H1 (cell line): ENCODE results near the gene DPT. TPM values are rescaled to one million over a fixed set of nuclear protein-coding genes. Genes with fewer than 3 reads are reported as not detected.

ENCODE experiments used
- CTCF ChIA-PET: fragments of 300-600 bp; sonication (Branson Sonifier 250); formaldehyde crosslinking; loops from one replicate; lab custom pipeline; 2021; ENCODE audit not compliant: partially characterized antibody; lab: Charles Lee
- POLR2A ChIA-PET: fragments of 300-600 bp; sonication (Branson Sonifier 250); formaldehyde crosslinking; loops from one replicate; lab custom pipeline; 2021; ENCODE audit warnings: inconsistent platforms; ENCODE audit not compliant: partially characterized antibody; lab: Charles Lee
- DNase-seq, 2 experiments: peaks; one replicate each; pipeline versions ENCODE4 v3.0.0 to v3.0.0-alpha.2; 2010 to 2022; ENCODE audit warnings: low spot score in 2 of 2, low read depth in 1 of 2, mixed read lengths in 1 of 2
- FAIRE-seq: peaks from 2 replicates; lab custom pipeline; 2011; peaks lifted over from hg19 to GRCh38; lab: Jason Lieb, UNC
- H2AFZ ChIP-seq: 2 replicates; pipeline ENCODE4 v1.8.1; 2012; ENCODE audit warnings: low read length, inconsistent platforms
- H2AK5ac ChIP-seq: 2 replicates; pipeline ENCODE4 v1.6.1; 2013; ENCODE audit warnings: low read depth, low read length
- H2BK120ac ChIP-seq: replicated peaks from 2 replicates; pipeline ENCODE3; 2013; ENCODE audit warnings: low read depth, low read length, inconsistent platforms
- H2BK12ac ChIP-seq: 2 replicates; pipeline ENCODE4 v1.6.1; 2013; ENCODE audit warnings: low read depth, low read length
- H2BK15ac ChIP-seq: 2 replicates; pipeline ENCODE4 v1.6.1; 2013; ENCODE audit warnings: low read length
- H2BK20ac ChIP-seq: 2 replicates; pipeline ENCODE4 v1.6.1; 2013; ENCODE audit warnings: low read length
- H2BK5ac ChIP-seq: 2 replicates; pipeline ENCODE4 v1.6.1; 2013; ENCODE audit warnings: low read depth, low read length
- H3K14ac ChIP-seq: 2 replicates; pipeline ENCODE4 v1.6.1; 2013; ENCODE audit warnings: inconsistent platforms; ENCODE audit not compliant: insufficient read length
- H3K18ac ChIP-seq: 2 replicates; pipeline ENCODE4 v1.6.1; 2013; ENCODE audit warnings: low read length; ENCODE audit errors: extremely low read depth
- H3K23ac ChIP-seq: 2 replicates; pipeline ENCODE4 v1.6.1; 2013; ENCODE audit warnings: inconsistent platforms; ENCODE audit not compliant: insufficient read length
- H3K23me2 ChIP-seq: 2 replicates; pipeline ENCODE4 v1.6.1; 2013; ENCODE audit warnings: low read depth, low read length
- H3K27ac ChIP-seq: 2 replicates; pipeline ENCODE4 v1.6.1; 2011; ENCODE audit warnings: low read depth, low read length, inconsistent platforms
- H3K27me3 ChIP-seq, 4 experiments: replicated peaks in 1 of 4; 1 replicate in 1 of 4; 2 replicates in 3 of 4; pipeline versions ENCODE4 v1.6.1 to v1.8.1; 2011 to 2013; ENCODE audit warnings: low read length in 3 of 4, mild to moderate bottlenecking in 3 of 4, inconsistent platforms in 2 of 4, mixed read lengths in 2 of 4, moderate library complexity in 1 of 4; ENCODE audit not compliant: control insufficient read depth in 3 of 4, insufficient read depth in 3 of 4; ENCODE audit errors: extremely low read depth in 1 of 4
- H3K36me3 ChIP-seq, 4 experiments: 2 replicates each; pipeline versions ENCODE4 v1.6.1 to v1.8.1; 2011 to 2013; ENCODE audit warnings: mild to moderate bottlenecking in 4 of 4, low read length in 3 of 4, moderate library complexity in 2 of 4, control low read depth in 1 of 4, inconsistent platforms in 1 of 4; ENCODE audit not compliant: insufficient read depth in 4 of 4, control insufficient read depth in 2 of 4
- H3K4ac ChIP-seq: replicated peaks from 2 replicates; pipeline ENCODE3; 2013; ENCODE audit warnings: low read length, low read depth, mixed read lengths, inconsistent platforms; ENCODE audit not compliant: insufficient read length
- H3K4me1 ChIP-seq, 4 experiments: replicated peaks in 1 of 4; 1 replicate in 1 of 4; 2 replicates in 3 of 4; pipeline versions ENCODE4 v1.6.1 to v1.8.1; 2011 to 2013; ENCODE audit warnings: low read length in 3 of 4, inconsistent platforms in 2 of 4, mixed read lengths in 1 of 4; ENCODE audit not compliant: insufficient read depth in 4 of 4, control insufficient read depth in 3 of 4
- H3K4me2 ChIP-seq, 2 experiments: 2 replicates each; pipeline versions ENCODE4 v1.6.1 to v1.8.1; 2011 to 2013; ENCODE audit warnings: low read depth in 2 of 2, low read length in 2 of 2, control low read depth in 1 of 2, inconsistent platforms in 1 of 2, mild to moderate bottlenecking in 1 of 2; ENCODE audit not compliant: insufficient read depth in 1 of 2
- H3K4me3 ChIP-seq, 4 experiments: fragments of 200-600, 300-600 bp in 1 of 4; sonication (generic), shearing (Covaris generic), sonication (Bioruptor Twin) in 1 of 4; 2 replicates each; pipeline versions ENCODE4 v1.5.1 to v1.8.1; 2011 to 2016; ENCODE audit warnings: low read length in 4 of 4, low read depth in 3 of 4, control low read depth in 2 of 4, inconsistent platforms in 2 of 4, mild to moderate bottlenecking in 2 of 4, mixed read lengths in 1 of 4, moderate library complexity in 1 of 4; ENCODE audit not compliant: insufficient read depth in 2 of 4; ENCODE audit errors: extremely low read depth in 1 of 4
- H3K56ac ChIP-seq: replicated peaks from 2 replicates; pipeline ENCODE3; 2013; ENCODE audit warnings: low read depth, mild to moderate bottlenecking, mixed read lengths, low read length, inconsistent platforms; ENCODE audit not compliant: insufficient read length
- H3K79me1 ChIP-seq: 2 replicates; pipeline ENCODE4 v1.6.1; 2013; ENCODE audit warnings: low read depth, low read length, control low read depth
- H3K79me2 ChIP-seq, 2 experiments: 2 replicates each; pipeline versions ENCODE4 v1.6.1 to v1.8.1; 2012 to 2013; ENCODE audit warnings: low read length in 2 of 2, mild to moderate bottlenecking in 2 of 2, inconsistent platforms in 1 of 2; ENCODE audit not compliant: insufficient read depth in 2 of 2, control insufficient read depth in 1 of 2
- H3K9ac ChIP-seq, 4 experiments: replicated peaks in 1 of 4; 1 replicate in 1 of 4; 2 replicates in 3 of 4; pipeline versions ENCODE4 v1.6.1 to v1.8.1; 2011 to 2013; ENCODE audit warnings: low read depth in 3 of 4, low read length in 3 of 4, control low read depth in 2 of 4, mild to moderate bottlenecking in 2 of 4, moderate library complexity in 2 of 4, inconsistent platforms in 1 of 4; ENCODE audit errors: extremely low read depth in 1 of 4
- H3K9me3 ChIP-seq, 2 experiments: 2 replicates each; pipeline versions ENCODE4 v1.6.1 to v1.8.1; 2012 to 2013; ENCODE audit warnings: mild to moderate bottlenecking in 2 of 2, moderate library complexity in 2 of 2, control low read depth in 1 of 2, inconsistent platforms in 1 of 2, low read depth in 1 of 2, low read length in 1 of 2, mixed read lengths in 1 of 2; ENCODE audit not compliant: insufficient read depth in 2 of 2
- H4K20me1 ChIP-seq, 2 experiments: replicated peaks in 1 of 2; 2 replicates each; pipeline versions ENCODE3 to v1.8.1; 2011 to 2013; ENCODE audit warnings: inconsistent platforms in 2 of 2, low read length in 2 of 2, mild to moderate bottlenecking in 1 of 2; ENCODE audit not compliant: insufficient read depth in 2 of 2, control insufficient read depth in 1 of 2
- H4K5ac ChIP-seq: 2 replicates; pipeline ENCODE4 v1.6.1; 2013; ENCODE audit warnings: low read length, low read depth, mixed read lengths, inconsistent platforms; ENCODE audit not compliant: insufficient read length
- H4K8ac ChIP-seq: 2 replicates; pipeline ENCODE4 v1.8.0; 2013; ENCODE audit warnings: mild to moderate bottlenecking, moderate library complexity, low read length, inconsistent platforms; ENCODE audit not compliant: insufficient read depth; ENCODE audit errors: extremely low read depth
- H4K91ac ChIP-seq: replicated peaks from 2 replicates; pipeline ENCODE3; 2013; ENCODE audit warnings: low read length, mixed read lengths, inconsistent platforms; ENCODE audit not compliant: insufficient read length
- BRCA1 ChIP-seq: IDR thresholded peaks from 2 replicates; pipeline ENCODE4 v1.6.1; 2012; ENCODE audit warnings: low read depth, low read length, improper control_type of control experiment
- CBX8 ChIP-seq: fragments of 300-800, 300-1000 bp; sonication (generic); IDR thresholded peaks from 2 replicates; pipeline ENCODE4 v1.7.1; 2016; ENCODE audit warnings: low read depth, low read length, borderline replicate concordance
- CEBPB ChIP-seq: IDR thresholded peaks from 2 replicates; pipeline ENCODE4 v1.6.1; 2012; ENCODE audit warnings: low read depth, low read length
- CHD2 ChIP-seq: IDR thresholded peaks from 2 replicates; pipeline ENCODE4 v1.6.1; 2012; ENCODE audit warnings: low read length, improper control_type of control experiment
- NRF1 ChIP-seq: IDR thresholded peaks from 2 replicates; pipeline ENCODE4 v1.6.1; 2011; ENCODE audit warnings: mild to moderate bottlenecking, low read depth, low read length, improper control_type of control experiment
- RNF2 ChIP-seq: fragments of 200-900, 300-1000 bp; sonication (generic); IDR thresholded peaks from 2 replicates; pipeline ENCODE4 v1.7.1; 2016; ENCODE audit warnings: borderline replicate concordance, low read depth, mild to moderate bottlenecking, antibody characterized with exemption, low read length; ENCODE audit not compliant: poor library complexity, severe bottlenecking; ENCODE audit errors: missing control alignments
- SIN3A ChIP-seq, 2 experiments: IDR thresholded peaks in 1 of 2; conservative IDR thresholded peaks in 1 of 2; 2 replicates each; pipeline ENCODE4 v1.6.1; 2011 to 2012; ENCODE audit warnings: low read length in 2 of 2, improper control_type of control experiment in 1 of 2, low read depth in 1 of 2, mild to moderate bottlenecking in 1 of 2
- SIRT6 ChIP-seq: IDR thresholded peaks from one replicate; pipeline ENCODE4 v1.7.1; 2012; ENCODE audit warnings: low read length, inconsistent platforms
- TBP ChIP-seq: IDR thresholded peaks from 2 replicates; pipeline ENCODE4 v1.6.1; 2011; ENCODE audit warnings: low read depth, low read length, improper control_type of control experiment
- YY1 ChIP-seq: IDR thresholded peaks from 2 replicates; pipeline ENCODE4 v1.6.1; 2011; ENCODE audit warnings: low read depth, mild to moderate bottlenecking, low read length
- ZNF274 ChIP-seq: IDR thresholded peaks from 2 replicates; pipeline ENCODE4 v1.7.0; 2012; ENCODE audit warnings: low read length, borderline replicate concordance; ENCODE audit errors: extremely low read depth
- WGBS, 2 experiments: shearing (Covaris generic) in 1 of 2; methylation state at CpG; one replicate each; pipeline versions ENCODE4 v1.1.6 to v1.1.7; 2013 to 2015; ENCODE audit warnings: low lambda C conversion rate in 2 of 2, mixed read lengths in 2 of 2, inconsistent platforms in 1 of 2, low coverage in 1 of 2, missing lambda C conversion rate in 1 of 2; ENCODE audit not compliant: insufficient replicate concordance in 2 of 2, insufficient coverage in 1 of 2, insufficient read length in 1 of 2; ENCODE audit errors: extremely low coverage in 1 of 2, missing lambda C conversion rate in 1 of 2; 5-methylcytosine and 5-hydroxymethylcytosine counted together
- polyA plus RNA-seq, 7 experiments: library from polyadenylated mRNA; depleted of rRNA in 3 of 7; stranded (reverse) in 5 of 7; unstranded in 2 of 7; fragments of >200 nt in 5 of 7; fragments of 200-250 nt in 2 of 7; gene quantifications; 1 replicate in 5 of 7; 2 replicates in 1 of 7; 4 replicates in 1 of 7; pipeline versions ENCODE4 v1.2.1 to v1.2.3, GENCODE V29; 2011 to 2013; ENCODE audit warnings: missing spikeins in 2 of 7, mixed read lengths in 2 of 7
- total RNA-seq: library from RNA; stranded (reverse); fragmentation: NEBNext Ultra II Directional; extraction: Animal tissue kit (Norgen Biotek cat#: 25700); gene quantifications from 2 replicates; pipeline ENCODE4 v1.2.1, GENCODE V29; 2021
- TF ChIP-seq, protein P1 (sequence below): IDR thresholded peaks from 2 replicates; pipeline ENCODE4 v1.6.1; 2012; ENCODE audit warnings: inconsistent platforms
- TF ChIP-seq, protein P2 (sequence below): IDR thresholded peaks from 2 replicates; pipeline ENCODE4 v1.6.1; 2011; ENCODE audit warnings: low read depth, mild to moderate bottlenecking, low read length; ENCODE audit not compliant: insufficient read depth

The DPT gene
- total and polyA plus RNA-seq, 2 of the 8 experiments (the other 6 are each of a cell fraction or from before 2014, with no cell fraction given): not detected

DNA sequence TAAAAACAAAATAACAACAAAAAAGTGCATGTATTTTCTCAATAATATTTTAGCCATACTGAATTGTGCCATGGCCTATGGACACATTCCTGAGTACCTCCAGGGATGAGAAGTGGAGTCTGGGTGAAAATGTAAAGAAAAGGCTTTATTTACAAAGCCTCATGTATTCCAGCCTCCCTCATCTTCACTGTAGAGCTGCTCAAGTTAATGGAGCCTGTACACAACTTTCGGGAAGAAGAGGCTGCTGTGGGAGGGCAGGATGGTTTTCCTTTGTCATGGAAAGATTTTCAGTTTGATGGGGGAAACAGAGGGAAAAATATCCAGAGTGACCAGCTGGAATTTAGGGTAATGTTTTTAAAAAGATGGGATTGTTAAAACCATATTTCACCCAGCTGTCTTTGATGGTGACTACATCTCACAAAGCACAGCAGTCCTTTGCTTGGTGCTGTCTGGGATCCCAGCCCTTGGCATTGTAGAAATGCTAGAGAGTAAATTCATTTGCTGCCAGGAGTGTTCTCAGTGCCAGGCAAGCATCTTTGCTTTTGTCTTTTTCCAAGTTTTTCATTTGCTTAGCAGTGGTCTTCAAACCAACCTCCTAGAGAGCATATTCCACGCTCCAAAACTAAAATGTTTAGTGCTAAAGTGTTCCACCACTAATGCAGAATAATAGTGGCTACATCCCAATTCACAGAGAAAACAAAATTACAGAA is 54.9 kb downstream of the DPT start:
- Histone ChIP-seq H2BK12ac (no peak overlapping the region), H4K91ac (no peak overlapping the region), H2AFZ (no peak overlapping the region), H3K27ac (no peak overlapping the region), H3K9ac (no peak overlapping the region), H2BK15ac (no peak overlapping the region), H3K56ac (no peak overlapping the region), H3K9me3 (peaks cover 0 to 2% of the 10 kb centered on the region in 2 experiments; a peak in 1 of 4 replicates), H3K14ac (no peak overlapping the region), H4K20me1 (no peaks in the 10 kb centered on the region), H3K27me3 (no peaks in the 10 kb centered on the region), H2BK20ac (no peak overlapping the region), H3K36me3 (no peaks in the 10 kb centered on the region), H2AK5ac (no peak overlapping the region), H3K79me2 (no peaks in the 10 kb centered on the region), H3K4me1 (no peaks in the 10 kb centered on the region), H3K79me1 (no peaks in the 10 kb centered on the region), H3K18ac (no peak overlapping the region), H3K4ac (no peak overlapping the region), H3K4me2 (no peak overlapping the region), H4K8ac (no peak overlapping the region), H2BK120ac (no peak overlapping the region), H3K23me2 (no peaks in the 10 kb centered on the region), H3K4me3 (no peak overlapping the region), H3K23ac (no peak overlapping the region), H2BK5ac (no peak overlapping the region), H4K5ac (no peak overlapping the region)
- FAIRE-seq (no peak), DNase-seq (no peak)
- WGBS, 2 experiments: 87% methylated on average over 2 of the region's 2 CpGs; no CpG with 5 or more reads in 1 of the 2 experiments
- ChIA-PET CTCF (interaction anchor here (0.6 to 1.6 kb wide), 3 partner anchors 12 to 604 kb away, joined by 3 read pairs; no protein-coding TSS in a partner anchor), POLR2A (no interaction called here)
- TF ChIP-seq NRF1 (no peak), CEBPB (no peak), BRCA1 (no peak), YY1 (no peak), ZNF274 (no peak), SIN3A (conservative IDR thresholded peaks at IDR 0.05 in 1 of 2, IDR thresholded peaks at IDR 0.05 in 1 of 2; ENCODE audit: low read depth in 1 of 2, low read length in 2 of 2) (no peak), CHD2 (no peak), TBP (no peak), RNF2 (no peak), CBX8 (no peak), SIRT6 (no peak)
- TF ChIP-seq, protein P1, sequence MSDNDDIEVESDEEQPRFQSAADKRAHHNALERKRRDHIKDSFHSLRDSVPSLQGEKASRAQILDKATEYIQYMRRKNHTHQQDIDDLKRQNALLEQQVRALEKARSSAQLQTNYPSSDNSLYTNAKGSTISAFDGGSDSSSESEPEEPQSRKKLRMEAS: no peak
- TF ChIP-seq, protein P2, sequence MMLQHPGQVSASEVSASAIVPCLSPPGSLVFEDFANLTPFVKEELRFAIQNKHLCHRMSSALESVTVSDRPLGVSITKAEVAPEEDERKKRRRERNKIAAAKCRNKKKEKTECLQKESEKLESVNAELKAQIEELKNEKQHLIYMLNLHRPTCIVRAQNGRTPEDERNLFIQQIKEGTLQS: no peak
